LoVo (cell line): Measurements from ENCODE around the gene DGKG.

ENCODE experiments used
- DNase-seq: peaks from one replicate; pipeline ENCODE4 v3.0.0-alpha.2; 2016; ENCODE audit warnings: low spot score

Gene DGKG

GRCh38 chr3:186209810-186210752 is 152.0 kb downstream of the DGKG start:
- no peak for DNase-seq

- DNase-seq = no peak
These were observed 153.6 kb downstream of the DGKG start for GRCh38 chr3:186208296-186208989.

- DNase-seq = no peak
These were observed 154.5 kb downstream of the DGKG start for GRCh38 chr3:186207515-186207914.

- DNase-seq = no peak
These were observed 161.3 kb downstream of the DGKG start for GRCh38 chr3:186200726-186201125.

- DNase-seq = no peak
These were observed 163.6 kb downstream of the DGKG start for GRCh38 chr3:186198442-186198841.

GRCh38 chr3:186194451-186194811 is 167.6 kb downstream of the DGKG start:
- no peak for DNase-seq

- DNase-seq = no peak
These were observed 168.2 kb downstream of the DGKG start for GRCh38 chr3:186193534-186194450.

- no peak for DNase-seq
These were observed 169.2 kb downstream of the DGKG start for GRCh38 chr3:186192823-186193222.

- DNase-seq = no peak
These were observed 172.5 kb downstream of the DGKG start for GRCh38 chr3:186189492-186189891.

- DNase-seq = no peak
These were observed 174.4 kb downstream of the DGKG start for GRCh38 chr3:186187401-186188275.

- DNase-seq = no peak
These were observed 176.7 kb downstream of the DGKG start for GRCh38 chr3:186185194-186185787.

- no peak for DNase-seq
These were observed 178.0 kb downstream of the DGKG start for GRCh38 chr3:186184021-186184420.

GRCh38 chr3:186182850-186183249 is 179.2 kb downstream of the DGKG start:
- DNase-seq = no peak

GRCh38 chr3:186181901-186182300 is 180.1 kb downstream of the DGKG start:
- no peak for DNase-seq

- DNase-seq = no peak
These were observed 181.0 kb downstream of the DGKG start for GRCh38 chr3:186180891-186181481.

GRCh38 chr3:186180151-186180550 is 181.9 kb downstream of the DGKG start:
- no peak for DNase-seq

- no peak for DNase-seq
These were observed 183.6 kb downstream of the DGKG start for GRCh38 chr3:186178412-186178811.

- DNase-seq = peak; percentile 19
These were observed 185.6 kb downstream of the DGKG start for GRCh38 chr3:186176373-186176990.

- DNase-seq = no peak
These were observed 188.7 kb downstream of the DGKG start for GRCh38 chr3:186173224-186173815.

- DNase-seq = no peak
These were observed 189.7 kb downstream of the DGKG start for GRCh38 chr3:186172353-186172752.
